ENCODE results near the gene POU2F3. TPM values are rescaled to one million over a fixed set of nuclear protein-coding genes. Genes with fewer than 3 reads are reported as not detected.

The POU2F3 gene
- total and polyA plus RNA-seq, 2 of the 4 experiments (the other 2 are of a cell fraction), result under 0.01 to 0.09 TPM

DNA sequence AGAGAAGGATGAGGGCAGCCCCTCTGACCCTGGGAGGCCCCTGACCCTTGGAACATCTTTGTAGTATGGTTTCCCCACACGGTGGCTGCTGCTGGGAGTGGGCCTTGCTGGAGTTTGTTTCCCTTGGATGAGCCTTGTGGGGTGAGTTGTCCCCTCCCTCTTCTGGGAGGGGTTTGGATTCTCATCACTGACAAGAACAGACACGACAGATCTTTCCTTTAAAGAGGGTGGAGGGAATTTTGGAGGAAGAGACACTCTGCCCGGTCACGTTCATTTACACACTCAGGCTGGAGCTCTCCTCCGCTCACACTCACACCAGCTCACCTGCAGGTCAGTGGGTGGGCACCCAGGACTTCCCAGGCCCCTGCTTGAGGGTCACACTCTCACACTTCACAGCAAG lies 31.7 kb downstream of the POU2F3 start:
- no peak for DNase-seq
- Histone ChIP-seq H4K8ac (ENCODE audit: low read depth in 2 of 2, low read length in 2 of 2) (no peak overlapping the region), H3K9me1 (ENCODE audit: insufficient read depth, low read length) (no peaks in the 10 kb centered on the region), H3K4me3 (ENCODE audit: insufficient read depth, low read depth, low read length) (no peak overlapping the region), H3K18ac (ENCODE audit: low read depth, low read length) (no peak overlapping the region), H3K9ac (ENCODE audit: low read depth, low read length) (no peak overlapping the region), H3K27me3 (ENCODE audit: control insufficient read depth, insufficient read depth, low read length) (peaks cover 18% of the 10 kb centered on the region), H4K91ac (ENCODE audit: insufficient read depth, low read depth, low read length) (no peak overlapping the region), H2BK15ac (ENCODE audit: low read depth, low read length) (no peak overlapping the region), H3K23ac (ENCODE audit: low read depth, low read length) (no peak overlapping the region), H3K14ac (replicated peaks; ENCODE audit: low read depth, low read length) (no peak overlapping the region), H4K20me1 (ENCODE audit: insufficient read depth, low read length) (no peaks in the 10 kb centered on the region), H3K4me2 (ENCODE audit: low read depth, low read length) (no peak overlapping the region), H3K79me1 (ENCODE audit: low read depth in 1 of 2, low read length in 2 of 2) (no peaks in the 10 kb centered on the region), H3K56ac (ENCODE audit: extremely low read depth, insufficient read depth, low read length) (no peak overlapping the region), H4K5ac (ENCODE audit: low read depth, low read length) (no peak overlapping the region), H2AK5ac (ENCODE audit: low read depth, low read length) (no peak overlapping the region), H3K27ac (ENCODE audit: insufficient read depth, low read length) (no peak overlapping the region), H2BK5ac (ENCODE audit: low read depth, low read length, poor library complexity, severe bottlenecking) (no peak overlapping the region), H3K9me3 (ENCODE audit: control insufficient read depth, insufficient read depth, low read length) (no peaks in the 10 kb centered on the region), H2BK20ac (ENCODE audit: low read depth, low read length) (no peak overlapping the region), H3K4me1 (ENCODE audit: control insufficient read depth, insufficient read depth, low read length) (no peaks in the 10 kb centered on the region), H3K4ac (ENCODE audit: low read depth, low read length) (no peak overlapping the region), H3K36me3 (ENCODE audit: control insufficient read depth, insufficient read depth, low read length) (no peaks in the 10 kb centered on the region), H2AK9ac (replicated peaks; ENCODE audit: low read depth, low read length, poor library complexity) (no peak overlapping the region), H2BK120ac (ENCODE audit: low read depth, low read length) (no peak overlapping the region), H2AFZ (replicated peaks; ENCODE audit: low read length, poor library complexity) (no peak overlapping the region)
- 83% methylated on average over 1 of the region's 5 CpGs; no CpG with 5 or more reads in 1 of the 2 experiments for WGBS, 2 experiments (ENCODE audit: extremely low coverage in 2 of 2, insufficient read length in 1 of 2)
- in situ Hi-C loops (cut with MboI; ENCODE audit: low sequenced_read_pairs), result no loop called here
- intact Hi-C loops (cut with micrococcal nuclease), result no loop called here
- dilution Hi-C loops (cut with HindIII; ENCODE audit: low sequenced_read_pairs, unreplicated experiment), result no loop called here
- TF ChIP-seq RFX5 (IDR thresholded peaks at IDR 0.05; ENCODE audit: low read depth, low read length) (no peak), MAFK (IDR thresholded peaks at IDR 0.05; ENCODE audit: low read depth, low read length) (no peak), POLR2A (IDR thresholded peaks at IDR 0.05; ENCODE audit: low read depth, low read length) (no peak), SMC3 (IDR thresholded peaks at IDR 0.05; ENCODE audit: low read depth, low read length) (no peak), NFE2L2 (IDR thresholded peaks at IDR 0.05; ENCODE audit: low read depth, low read length) (no peak)
- TF ChIP-seq, protein P1, sequence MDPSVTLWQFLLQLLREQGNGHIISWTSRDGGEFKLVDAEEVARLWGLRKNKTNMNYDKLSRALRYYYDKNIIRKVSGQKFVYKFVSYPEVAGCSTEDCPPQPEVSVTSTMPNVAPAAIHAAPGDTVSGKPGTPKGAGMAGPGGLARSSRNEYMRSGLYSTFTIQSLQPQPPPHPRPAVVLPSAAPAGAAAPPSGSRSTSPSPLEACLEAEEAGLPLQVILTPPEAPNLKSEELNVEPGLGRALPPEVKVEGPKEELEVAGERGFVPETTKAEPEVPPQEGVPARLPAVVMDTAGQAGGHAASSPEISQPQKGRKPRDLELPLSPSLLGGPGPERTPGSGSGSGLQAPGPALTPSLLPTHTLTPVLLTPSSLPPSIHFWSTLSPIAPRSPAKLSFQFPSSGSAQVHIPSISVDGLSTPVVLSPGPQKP (IDR thresholded peaks at IDR 0.05; ENCODE audit: borderline replicate concordance, low read depth, low read length), result no peak
- TF ChIP-seq, protein P2, sequence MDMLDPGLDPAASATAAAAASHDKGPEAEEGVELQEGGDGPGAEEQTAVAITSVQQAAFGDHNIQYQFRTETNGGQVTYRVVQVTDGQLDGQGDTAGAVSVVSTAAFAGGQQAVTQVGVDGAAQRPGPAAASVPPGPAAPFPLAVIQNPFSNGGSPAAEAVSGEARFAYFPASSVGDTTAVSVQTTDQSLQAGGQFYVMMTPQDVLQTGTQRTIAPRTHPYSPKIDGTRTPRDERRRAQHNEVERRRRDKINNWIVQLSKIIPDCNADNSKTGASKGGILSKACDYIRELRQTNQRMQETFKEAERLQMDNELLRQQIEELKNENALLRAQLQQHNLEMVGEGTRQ (IDR thresholded peaks at IDR 0.05; ENCODE audit: low read depth, low read length), result no peak
- no TSS peak for BruUV-seq (replicated peaks)
- ChIA-PET CTCF (no interaction called here), POLR2A (ENCODE audit: unreplicated experiment) (no interaction called here)
- no peak for ATAC-seq (ENCODE audit: low read depth)
